HepG2 (cell line): ENCODE measurements around the gene CTNNAL1. TPM values are rescaled to one million over a fixed set of nuclear protein-coding genes. Genes with fewer than 3 reads are reported as not detected.

ENCODE experiments used
- ATAC-seq: fragments of 200-7000 bp; cut with Tn5 transposase; 3 replicates; pipeline ENCODE4 v1.9.1; 2020; ENCODE audit warnings: mild to moderate bottlenecking, moderate library complexity
- BruUV-seq: library from RNA; stranded (reverse); fragments of 400-500 nt; replicated peaks from 2 replicates; lab custom pipeline; 2021; lab: Mats Ljungman, UMichigan
- CTCF ChIA-PET: fragments of 300-600 bp; formaldehyde crosslinking; extraction: SDS; loops from one replicate; lab custom pipeline; 2021; ENCODE audit warnings: low total read pairs, inconsistent platforms, low intra/inter-chr PET ratio; lab: Yijun Ruan, JAX
- POLR2A ChIA-PET: fragments of 350-600 bp; sonication (Branson Sonifier 250); formaldehyde crosslinking; loops from one replicate; lab custom pipeline; 2020; ENCODE audit warnings: antibody characterized with exemption, inconsistent platforms; lab: Yijun Ruan, JAX
- DNase-seq: peaks from one replicate; pipeline ENCODE4 v3.0.0-alpha.2; 2015; ENCODE audit warnings: low spot score
- FAIRE-seq: peaks from 3 replicates; lab custom pipeline; 2011; peaks lifted over from hg19 to GRCh38; lab: Jason Lieb, UNC
- H2AFZ ChIP-seq: one replicate; pipeline ENCODE4 v1.6.1; 2011; ENCODE audit warnings: low read length, inconsistent platforms
- H3K27ac ChIP-seq: fragments of 300-600 bp; 3 replicates; pipeline ENCODE4 v1.8.0; 2011; ENCODE audit warnings: mixed run types, mild to moderate bottlenecking, mixed read lengths, low read length, inconsistent platforms; ENCODE audit not compliant: insufficient read depth; ENCODE audit errors: extremely low read length
- H3K27me3 ChIP-seq, 2 experiments: fragments of 200-600 bp in 1 of 2; 2 replicates in 1 of 2; 3 replicates in 1 of 2; pipeline versions ENCODE4 v1.6.0 to v1.8.0; 2011; ENCODE audit warnings: low read length in 2 of 2, mild to moderate bottlenecking in 2 of 2, moderate library complexity in 2 of 2, inconsistent platforms in 1 of 2; ENCODE audit not compliant: insufficient read depth in 2 of 2, control insufficient read depth in 1 of 2
- H3K36me3 ChIP-seq, 2 experiments: fragments of 200-600 bp in 1 of 2; replicated peaks in 1 of 2; 2 replicates in 1 of 2; 3 replicates in 1 of 2; pipeline versions ENCODE4 v1.5.1 to v1.8.0; 2011; ENCODE audit warnings: low read length in 2 of 2, inconsistent platforms in 1 of 2; ENCODE audit not compliant: insufficient read depth in 2 of 2, control insufficient read depth in 1 of 2
- H3K4me1 ChIP-seq: 2 replicates; pipeline ENCODE4 v1.5.1; 2012; ENCODE audit warnings: low read length, inconsistent platforms; ENCODE audit not compliant: insufficient read depth
- H3K4me2 ChIP-seq: 2 replicates; pipeline ENCODE4 v1.6.0; 2011; ENCODE audit warnings: low read depth, low read length, inconsistent platforms
- H3K4me3 ChIP-seq, 3 experiments: fragments of 200-600 bp in 1 of 3; sonication (generic), shearing (Covaris generic) in 1 of 3; replicated peaks in 1 of 3; 2 replicates each; pipeline ENCODE4 v1.5.1; 2011 to 2016; ENCODE audit warnings: low read length in 3 of 3, inconsistent platforms in 2 of 3, low read depth in 2 of 3, mild to moderate bottlenecking in 2 of 3, control low read depth in 1 of 3, mixed read lengths in 1 of 3; ENCODE audit not compliant: insufficient read depth in 1 of 3
- H3K79me2 ChIP-seq: one replicate; pipeline ENCODE4 v1.6.1; 2011; ENCODE audit warnings: low read length, inconsistent platforms; ENCODE audit not compliant: insufficient read depth
- H3K9ac ChIP-seq: 2 replicates; pipeline ENCODE4 v1.6.0; 2011; ENCODE audit warnings: mild to moderate bottlenecking, low read depth, low read length, inconsistent platforms; ENCODE audit not compliant: insufficient read depth
- H3K9me3 ChIP-seq: 2 replicates; pipeline ENCODE4 v1.5.1; 2012; ENCODE audit warnings: mild to moderate bottlenecking, low read length
- H4K20me1 ChIP-seq: 2 replicates; pipeline ENCODE4 v1.6.0; 2011; ENCODE audit warnings: inconsistent platforms, mild to moderate bottlenecking, low read length, moderate library complexity; ENCODE audit not compliant: insufficient read depth
- ASH2L ChIP-seq: fragments of 300-600, 200-600 bp; sonication (generic); IDR thresholded peaks from 2 replicates; pipeline ENCODE4 v1.7.0; 2017; ENCODE audit warnings: low read depth, mild to moderate bottlenecking, moderate library complexity, mixed read lengths, low read length; ENCODE audit not compliant: insufficient read length
- CEBPB ChIP-seq: IDR thresholded peaks from 2 replicates; pipeline ENCODE4 v1.6.1; 2011; ENCODE audit warnings: low read depth, low read length, improper control_type of control experiment, borderline replicate concordance
- CEBPG ChIP-seq: IDR thresholded peaks from 2 replicates; pipeline ENCODE4 v1.6.1; 2016
- CSRNP1 ChIP-seq: sonication (generic); formaldehyde crosslinking; IDR thresholded peaks from 2 replicates; pipeline ENCODE4 v1.8.1; 2023; ENCODE audit warnings: mild to moderate bottlenecking, missing genetic modification reagents
- HOMEZ ChIP-seq: IDR thresholded peaks from 2 replicates; pipeline ENCODE4 v1.6.1; 2016; ENCODE audit warnings: low read depth
- IRF1 ChIP-seq: sonication (generic); formaldehyde crosslinking; IDR thresholded peaks from 2 replicates; pipeline ENCODE4 v1.4.0; 2020; ENCODE audit warnings: low read depth, mild to moderate bottlenecking, missing genetic modification reagents
- PHF5A ChIP-seq: IDR thresholded peaks from one replicate; pipeline ENCODE4 v1.6.1; 2018; ENCODE audit warnings: low read depth, missing genetic modification reagents; ENCODE audit not compliant: unreplicated experiment
- ZSCAN20 ChIP-seq: sonication (generic); formaldehyde crosslinking; IDR thresholded peaks from 2 replicates; pipeline ENCODE4 v1.4.0; 2020; ENCODE audit warnings: missing genetic modification reagents, mild to moderate bottlenecking, borderline replicate concordance
- WGBS: methylation state at CpG from one replicate; pipeline ENCODE4 v1.1.6; 2017; ENCODE audit warnings: low lambda C conversion rate; 5-methylcytosine and 5-hydroxymethylcytosine counted together
- in situ Hi-C: cut with HindIII; loops from 2 replicates; pipeline ENCODE4 v1.10.0; 2017; ENCODE audit warnings: low pct_unique_long_range_greater_than_20kb; ENCODE audit not compliant: extremely low pct_ligation_motif_present
- intact Hi-C: fragments of 100-400 bp; cut with micrococcal nuclease; formaldehyde crosslinking; loops from one replicate; pipeline ENCODE4 v1.10.0; 2022; ENCODE audit not compliant: unreplicated experiment
- polyA plus RNA-seq, 8 experiments: library from polyadenylated mRNA; depleted of rRNA in 3 of 8; stranded (reverse) in 7 of 8; unstranded in 1 of 8; fragments of >200 nt; fragmentation: Illumina TruSeq in 4 of 8; extraction: Trizol in 4 of 8; gene quantifications; 2 replicates each; pipeline versions ENCODE4 v1.2.1 to v1.2.3, GENCODE V29; 2011 to 2016; ENCODE audit warnings: low read depth in 4 of 8, missing spikeins in 1 of 8, mixed read lengths in 1 of 8; ENCODE audit not compliant: insufficient read depth in 1 of 8
- total RNA-seq, 5 experiments: library from RNA; depleted of rRNA; stranded (reverse); fragments of >200 nt; fragmentation: Illumina TruSeq; extraction: Trizol; gene quantifications; 2 replicates each; pipeline ENCODE4 v1.2.3, GENCODE V29; 2016; ENCODE audit warnings: low read depth in 1 of 5

CTNNAL1 gene
- total and polyA plus RNA-seq, 2 of the 13 experiments (the other 11 are each of a cell fraction or from before 2014, with no cell fraction given): 32.0 to 162 TPM

GRCh38 chr9:109012876-109013678 lies at the start of gene CTNNAL1 (continued):
- 0 out of 2 replicates have a peak, but pooled peaks have one; percentile 61 for TF ChIP-seq ZSCAN20 (CRISPR knock-in tag)
- TF ChIP-seq CSRNP1 (CRISPR knock-in tag): peak; percentile 25; the same call in 1 of the 2 replicates
- peak; percentile 82 for TF ChIP-seq ASH2L
- no peak for TF ChIP-seq HOMEZ (CRISPR knock-in tag)

- intact Hi-C loops: no loop called here
Observed at GRCh38 chr9:109062543-109062942, 49.2 kb upstream of the CTNNAL1 start.

More at GRCh38 chr9:109062543-109062942, 49.2 kb upstream of the CTNNAL1 start:
- POLR2A ChIA-PET: no interaction called here
- BruUV-seq: no TSS peak
- Histone ChIP-seq H3K27ac (no peak overlapping the region), H3K27me3 (no peaks in the 10 kb centered on the region), H3K4me2 (no peak overlapping the region), H4K20me1 (no peaks in the 10 kb centered on the region), H3K4me3 (no peak overlapping the region), H3K4me1 (no peaks in the 10 kb centered on the region), H3K9ac (no peak overlapping the region), H3K79me2 (no peaks in the 10 kb centered on the region), H3K36me3 (peaks cover 14 to 64% of the 10 kb centered on the region in 2 experiments), H3K9me3 (no peaks in the 10 kb centered on the region), H2AFZ (no peak overlapping the region)
- in situ Hi-C loops: no loop called here
- WGBS: 92% methylated on average over 6 of the region's 6 CpGs
- FAIRE-seq: no peak
- no peak for DNase-seq
- ATAC-seq: no peak
- CTCF ChIA-PET: no interaction called here
- TF ChIP-seq PHF5A (no peak), CEBPB (peak; percentile 75), IRF1 (CRISPR knock-in tag) (no peak), CEBPG (CRISPR knock-in tag) (peak; percentile 66)
